Endothelial cell of umbilical vein (primary cell): ENCODE measurements around the gene ANO6. TPM values are rescaled to one million over a fixed set of nuclear protein-coding genes. Genes with fewer than 3 reads are reported as not detected.

Experiments
- BruUV-seq: library from RNA; stranded (reverse); fragments of 400-500 nt; replicated peaks from 2 replicates; lab custom pipeline; 2021; lab: Mats Ljungman, UMichigan
- CTCF ChIA-PET: fragments of 300-600, 350-600 bp; sonication (Branson Sonifier 250); formaldehyde crosslinking; loops from one replicate; lab custom pipeline; 2021; ENCODE audit warnings: antibody characterized with exemption, inconsistent platforms; lab: Charles Lee
- POLR2A ChIA-PET: fragments of 300-600, 350-600 bp; sonication (Branson Sonifier 250); formaldehyde crosslinking; loops from one replicate; lab custom pipeline; 2021; ENCODE audit warnings: antibody characterized with exemption, inconsistent platforms; lab: Charles Lee
- DNase-seq: peaks from one replicate; pipeline ENCODE4 v3.0.0-alpha.2; 2011; ENCODE audit warnings: low read depth, low spot score
- FAIRE-seq: peaks from 2 replicates; lab custom pipeline; 2011; peaks lifted over from hg19 to GRCh38; lab: Jason Lieb, UNC
- H2AFZ ChIP-seq: 2 replicates; pipeline ENCODE4 v1.6.0; 2012; ENCODE audit warnings: low read depth, low read length, control low read depth, inconsistent platforms
- H3K27ac ChIP-seq: 2 replicates; pipeline ENCODE4 v1.5.1; 2011; ENCODE audit warnings: low read depth, mild to moderate bottlenecking, control low read depth, low read length, moderate library complexity; ENCODE audit not compliant: insufficient read depth
- H3K27me3 ChIP-seq, 2 experiments: 2 replicates each; pipeline versions ENCODE4 v1.6.0 to v1.6.1; 2011; ENCODE audit warnings: low read length in 2 of 2, mixed read lengths in 1 of 2; ENCODE audit not compliant: control insufficient read depth in 2 of 2, insufficient read depth in 2 of 2
- H3K36me3 ChIP-seq, 2 experiments: 2 replicates in 1 of 2; 3 replicates in 1 of 2; pipeline ENCODE4 v1.5.1; 2011; ENCODE audit warnings: low read length in 2 of 2, mild to moderate bottlenecking in 1 of 2, moderate library complexity in 1 of 2; ENCODE audit not compliant: control insufficient read depth in 2 of 2, insufficient read depth in 2 of 2; ENCODE audit errors: extremely low read depth in 1 of 2
- H3K4me1 ChIP-seq: 3 replicates; pipeline ENCODE4 v1.5.1; 2011; ENCODE audit warnings: mild to moderate bottlenecking, low read length; ENCODE audit not compliant: control insufficient read depth, insufficient read depth; ENCODE audit errors: extremely low read depth
- H3K4me2 ChIP-seq: 2 replicates; pipeline ENCODE4 v1.6.1; 2011; ENCODE audit warnings: low read length, control low read depth, mixed read lengths; ENCODE audit not compliant: insufficient read depth
- H3K4me3 ChIP-seq, 3 experiments: fragments of 200-600 bp in 1 of 3; sonication (generic), shearing (Covaris generic) in 1 of 3; replicated peaks in 1 of 3; 2 replicates each; pipeline ENCODE4 v1.5.1; 2011 to 2016; ENCODE audit warnings: control low read depth in 3 of 3, low read length in 3 of 3, mild to moderate bottlenecking in 2 of 3, inconsistent platforms in 1 of 3, low read depth in 1 of 3, moderate library complexity in 1 of 3; ENCODE audit not compliant: insufficient read depth in 1 of 3
- H3K79me2 ChIP-seq: 2 replicates; pipeline ENCODE4 v1.6.0; 2012; ENCODE audit warnings: low read length, inconsistent platforms; ENCODE audit not compliant: control insufficient read depth, insufficient read depth
- H3K9ac ChIP-seq: replicated peaks from 2 replicates; pipeline ENCODE3; 2011; ENCODE audit warnings: low read length, control low read depth; ENCODE audit not compliant: insufficient read depth; ENCODE audit errors: extremely low read depth
- H3K9me1 ChIP-seq: replicated peaks from 3 replicates; pipeline ENCODE4 v1.6.0; 2011; ENCODE audit warnings: mild to moderate bottlenecking, low read length; ENCODE audit not compliant: control insufficient read depth, insufficient read depth; ENCODE audit errors: extremely low read depth
- H3K9me3 ChIP-seq: replicated peaks from 2 replicates; pipeline ENCODE4 v1.5.1; 2012; ENCODE audit warnings: low read length, inconsistent platforms; ENCODE audit not compliant: control insufficient read depth, insufficient read depth
- H4K20me1 ChIP-seq: replicated peaks from 2 replicates; pipeline ENCODE3; 2011; ENCODE audit warnings: mild to moderate bottlenecking, low read length; ENCODE audit not compliant: control insufficient read depth, insufficient read depth; ENCODE audit errors: extremely low read depth
- CTCF ChIP-seq, 2 donors: IDR thresholded peaks; 1 replicate in 1 of 2; 2 replicates in 1 of 2; pipeline ENCODE4 v1.5.1; 2011; ENCODE audit warnings: low read length in 2 of 2, mild to moderate bottlenecking in 2 of 2, moderate library complexity in 2 of 2, control low read depth in 1 of 2, inconsistent platforms in 1 of 2, low read depth in 1 of 2; ENCODE audit not compliant: insufficient read depth in 1 of 2; ENCODE audit errors: extremely low read depth in 1 of 2
- GATA2 ChIP-seq: IDR thresholded peaks from 2 replicates; pipeline ENCODE4 v1.7.0; 2011; ENCODE audit warnings: low read depth, mild to moderate bottlenecking, moderate library complexity, mixed read lengths, low read length; ENCODE audit not compliant: insufficient read length, insufficient read depth
- JUN ChIP-seq: IDR thresholded peaks from 2 replicates; pipeline ENCODE4 v1.6.1; 2011; ENCODE audit warnings: borderline replicate concordance, low read depth; ENCODE audit not compliant: insufficient read length, insufficient read depth
- dilution Hi-C: fragments of 300-500 bp; cut with MboI; formaldehyde crosslinking; loops from one replicate; pipeline ENCODE4 v1.15.0; 2019; ENCODE audit warnings: low sequenced_read_pairs; ENCODE audit not compliant: extremely low pct_ligation_motif_present
- intact Hi-C: fragments of 100-400 bp; cut with micrococcal nuclease; formaldehyde crosslinking; loops from one replicate; pipeline ENCODE4 v1.10.0; 2022
- polyA plus RNA-seq, 4 experiments: library from polyadenylated mRNA; depleted of rRNA in 3 of 4; stranded (reverse) in 3 of 4; unstranded in 1 of 4; fragments of >200 nt; gene quantifications; 2 replicates each; pipeline versions ENCODE4 v1.2.1 to v1.2.3, GENCODE V29; 2011 to 2012; ENCODE audit warnings: missing spikeins in 1 of 4
- total RNA-seq: library from RNA; stranded (reverse); gene quantifications from 2 replicates; pipeline ENCODE4 v1.2.3, GENCODE V29; 2021

Gene ANO6
- total and polyA plus RNA-seq, 2 donors (not counting 3 experiments of a cell fraction or from before 2014, with no cell fraction given), result 21.3 to 67.6 TPM

DNA sequence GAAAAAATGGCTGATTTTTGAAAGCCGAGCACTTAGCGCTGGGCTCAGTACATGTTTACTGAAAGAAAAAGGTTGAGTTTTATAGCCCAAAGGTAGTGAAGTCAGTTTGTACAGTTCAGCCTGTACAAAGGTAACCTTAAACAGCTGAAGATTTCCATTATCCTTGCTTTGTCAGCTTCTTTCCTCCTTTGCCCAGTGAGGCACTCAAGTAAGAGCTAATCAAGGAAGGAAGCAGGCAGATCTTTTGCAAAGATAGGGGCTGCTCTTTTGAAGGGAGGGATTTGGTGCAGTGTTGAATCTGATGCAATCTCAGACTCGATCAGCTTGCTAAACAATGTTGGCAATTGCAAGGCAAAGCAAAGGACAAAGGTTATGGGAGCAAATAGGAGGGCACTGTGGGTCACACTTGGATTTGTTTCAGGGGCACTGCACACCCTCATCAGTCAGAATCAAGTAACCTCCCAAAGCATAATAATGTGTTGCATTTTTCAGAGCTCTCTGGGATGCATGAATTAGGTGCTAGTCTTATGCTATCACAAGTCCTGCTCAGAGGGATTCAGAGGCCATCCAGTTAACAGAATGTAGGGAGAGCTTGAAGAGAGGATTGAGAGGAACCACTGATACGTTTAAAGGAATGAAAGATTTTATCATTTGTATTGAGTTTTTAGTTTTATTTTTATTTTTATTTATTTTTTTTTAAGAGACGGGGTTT, 44.4 kb downstream of the ANO6 start:
- FAIRE-seq, result peak; percentile 78
- BruUV-seq, result no TSS peak

More for the DNA sequence above, 44.4 kb downstream of the ANO6 start:
- H3K9me1 ChIP-seq, result no peaks in the 10 kb centered on the region
- no peaks in the 10 kb centered on the region for H3K36me3 ChIP-seq
- H3K4me2 ChIP-seq, result peak overlapping the region; percentile 48
- intact Hi-C loops (loop anchor here (1.0 to 10.0 kb wide), 3 partner anchors 8 to 355 kb away; no protein-coding TSS in a partner anchor), dilution Hi-C loops (no loop called here)
- H2AFZ ChIP-seq, result no peak overlapping the region
- POLR2A ChIA-PET, result interaction anchor here (1.0 to 1.3 kb wide), 2 partner anchors 8 to 109 kb away, joined by 4 to 6 read pairs; no protein-coding TSS in a partner anchor
- no peaks in the 10 kb centered on the region for H3K27me3 ChIP-seq
- no peak overlapping the region for H3K9ac ChIP-seq
- no peaks in the 10 kb centered on the region for H3K9me3 ChIP-seq
- peaks cover 30% of the 10 kb centered on the region for H3K79me2 ChIP-seq
- peak; percentile 4 for TF ChIP-seq JUN
- TF ChIP-seq GATA2, result peak; percentile 88
- no peak for TF ChIP-seq CTCF (IDR thresholded peaks at IDR 0.05; ENCODE audit: extremely low read depth in 1 of 2, insufficient read depth in 1 of 2, low read depth in 1 of 2, low read length in 2 of 2)
- H3K27ac ChIP-seq, result no peak overlapping the region
- DNase-seq, result peak; percentile 68
- H3K4me1 ChIP-seq, result peaks cover 24% of the 10 kb centered on the region
- H3K4me3 ChIP-seq, result no peak overlapping the region
- CTCF ChIA-PET, result interaction anchor here (0.7 to 2.5 kb wide), 9 partner anchors 9 to 128 kb away, joined by 3 to 22 read pairs (median 5); partner anchors contain the start of gene ANO6
- H4K20me1 ChIP-seq, result no peaks in the 10 kb centered on the region
